Suprapubic skin (tissue), 3 donors: ENCODE results near the gene ATM.

ENCODE experiments used
- POLR2AphosphoS5 ChIP-seq, 3 donors: sonication (generic); formaldehyde crosslinking; IDR thresholded peaks; one replicate each; pipeline ENCODE4 v1.6.1; 2017; ENCODE audit warnings: antibody characterized with exemption in 3 of 3
- TF ChIP-seq, protein P1 (sequence below), 2 donors: fragments of 200-600 bp in 1 of 2; fragments of 450-650 bp in 1 of 2; sonication (generic) in 1 of 2; IDR thresholded peaks; one replicate each; pipeline ENCODE4 v1.5.1; 2016 to 2019; ENCODE audit warnings: antibody characterized with exemption in 2 of 2, mild to moderate bottlenecking in 1 of 2, moderate library complexity in 1 of 2

DNA sequence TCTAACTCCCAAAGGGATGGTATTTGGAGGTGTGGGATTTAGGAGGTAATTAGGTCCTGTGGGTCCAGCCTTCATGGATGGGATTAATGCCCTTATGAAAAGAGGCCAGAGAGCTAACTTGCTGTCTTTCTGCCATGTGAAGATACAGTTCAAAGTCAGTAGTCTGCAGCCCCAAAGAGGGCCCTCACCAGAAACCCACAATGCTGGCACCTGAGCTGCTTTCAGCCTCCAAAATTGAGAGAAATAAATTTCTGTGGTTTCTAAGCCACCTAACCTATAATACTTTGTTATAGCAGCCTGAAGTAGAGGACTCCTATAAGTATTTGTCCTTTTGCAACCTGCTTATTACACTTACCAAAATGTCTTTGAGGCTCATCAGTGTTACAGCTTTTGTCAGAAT, 16.2 kb downstream of the ATM start:
- TF ChIP-seq, protein P1, sequence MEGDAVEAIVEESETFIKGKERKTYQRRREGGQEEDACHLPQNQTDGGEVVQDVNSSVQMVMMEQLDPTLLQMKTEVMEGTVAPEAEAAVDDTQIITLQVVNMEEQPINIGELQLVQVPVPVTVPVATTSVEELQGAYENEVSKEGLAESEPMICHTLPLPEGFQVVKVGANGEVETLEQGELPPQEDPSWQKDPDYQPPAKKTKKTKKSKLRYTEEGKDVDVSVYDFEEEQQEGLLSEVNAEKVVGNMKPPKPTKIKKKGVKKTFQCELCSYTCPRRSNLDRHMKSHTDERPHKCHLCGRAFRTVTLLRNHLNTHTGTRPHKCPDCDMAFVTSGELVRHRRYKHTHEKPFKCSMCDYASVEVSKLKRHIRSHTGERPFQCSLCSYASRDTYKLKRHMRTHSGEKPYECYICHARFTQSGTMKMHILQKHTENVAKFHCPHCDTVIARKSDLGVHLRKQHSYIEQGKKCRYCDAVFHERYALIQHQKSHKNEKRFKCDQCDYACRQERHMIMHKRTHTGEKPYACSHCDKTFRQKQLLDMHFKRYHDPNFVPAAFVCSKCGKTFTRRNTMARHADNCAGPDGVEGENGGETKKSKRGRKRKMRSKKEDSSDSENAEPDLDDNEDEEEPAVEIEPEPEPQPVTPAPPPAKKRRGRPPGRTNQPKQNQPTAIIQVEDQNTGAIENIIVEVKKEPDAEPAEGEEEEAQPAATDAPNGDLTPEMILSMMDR (IDR thresholded peaks at IDR 0.05) = no peak
- no peak for TF ChIP-seq POLR2AphosphoS5 (IDR thresholded peaks at IDR 0.05)
